Anterior cingulate cortex (tissue), 58 donors: ENCODE data around the gene TECR.
"Not testable (repeated sequence)": the region's sequence is repeated elsewhere in the genome, so short reads cannot be mapped to it uniquely, and the experiment has no call there.

Experiments
- DNase-seq, 58 donors: peaks; one replicate each; lab custom pipeline; 2025; lab: John Stamatoyannopoulos, UW

The TECR gene

GRCh38 chr19:14528419-14529253 lies 758 bp upstream of the TECR start:
- DNase-seq, result no peak

GRCh38 chr19:14530005-14530348 lies 583 bp downstream of the TECR start:
- DNase-seq, result peak in 1 of 58 donors; percentile 64

- no peak for DNase-seq
Measured at GRCh38 chr19:14530506-14530905, 1.1 kb downstream of the TECR start.

GRCh38 chr19:14533450-14533849 lies 4.1 kb downstream of the TECR start:
- DNase-seq, result no peak

- peak in 2 of 58 donors; percentile 12 to 36 for DNase-seq
Measured at GRCh38 chr19:14536926-14537692, 7.7 kb downstream of the TECR start.

GRCh38 chr19:14540741-14541525 lies 11.5 kb downstream of the TECR start:
- no peak for DNase-seq

- DNase-seq, result not testable (repeated sequence)
Measured at GRCh38 chr19:14541979-14542378, 12.6 kb downstream of the TECR start.

GRCh38 chr19:14542711-14543328 lies 13.4 kb downstream of the TECR start:
- DNase-seq, result peak in 31 of 58 donors; percentile 10 to 76 (median 44)

GRCh38 chr19:14544047-14544446 lies 14.7 kb downstream of the TECR start:
- DNase-seq, result no peak

- peak; percentile 35 to 99 (median 88) for DNase-seq
Measured at GRCh38 chr19:14544977-14545715, 15.8 kb downstream of the TECR start.

GRCh38 chr19:14545716-14546082 lies 16.3 kb downstream of the TECR start:
- peak in 1 of 58 donors; percentile 69 for DNase-seq

GRCh38 chr19:14550201-14550754 lies 20.9 kb downstream of the TECR start:
- peak in 4 of 58 donors; percentile 20 to 38 (median 25) for DNase-seq

- peak in 26 of 58 donors; percentile 10 to 64 (median 35) for DNase-seq
Measured at GRCh38 chr19:14551134-14552005, 22.0 kb downstream of the TECR start.

- DNase-seq, result not testable (repeated sequence)
Measured at GRCh38 chr19:14552006-14552360, 22.6 kb downstream of the TECR start.

- no peak for DNase-seq
Measured at GRCh38 chr19:14553042-14553938, 23.9 kb downstream of the TECR start.

- DNase-seq, result no peak
Measured at GRCh38 chr19:14553939-14554243, 24.5 kb downstream of the TECR start.

GRCh38 chr19:14554382-14554812 lies 25.0 kb downstream of the TECR start:
- DNase-seq, result peak in 31 of 58 donors; percentile 7 to 57 (median 33)
